ENCODE data around the gene BANK1. TPM values are rescaled to one million over a fixed set of nuclear protein-coding genes. Genes with fewer than 3 reads are reported as not detected.

Gene BANK1
- total RNA-seq, 1 donor from 2014 or later = 12.2 TPM

DNA sequence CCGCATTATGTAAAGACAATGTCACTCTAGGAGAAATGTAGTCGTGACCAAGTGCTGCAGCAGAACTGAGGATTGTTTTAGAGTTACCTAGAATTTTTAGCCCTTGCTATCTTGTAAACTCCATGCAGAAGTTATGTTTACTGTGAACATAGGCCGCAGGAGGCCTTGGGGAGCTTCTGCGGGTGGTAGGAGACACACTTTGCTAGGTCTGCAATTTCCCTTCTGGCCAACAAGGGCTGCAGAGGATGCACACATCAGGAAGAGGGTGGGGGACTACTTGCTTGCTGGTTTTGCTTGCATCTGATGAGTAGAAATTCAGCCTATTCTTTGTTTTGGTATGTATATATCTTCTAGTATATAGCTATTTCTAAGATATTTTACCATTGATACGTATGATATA, 23.1 kb downstream of the BANK1 start:
- ATAC-seq = no peak
- TF ChIP-seq, protein P1, sequence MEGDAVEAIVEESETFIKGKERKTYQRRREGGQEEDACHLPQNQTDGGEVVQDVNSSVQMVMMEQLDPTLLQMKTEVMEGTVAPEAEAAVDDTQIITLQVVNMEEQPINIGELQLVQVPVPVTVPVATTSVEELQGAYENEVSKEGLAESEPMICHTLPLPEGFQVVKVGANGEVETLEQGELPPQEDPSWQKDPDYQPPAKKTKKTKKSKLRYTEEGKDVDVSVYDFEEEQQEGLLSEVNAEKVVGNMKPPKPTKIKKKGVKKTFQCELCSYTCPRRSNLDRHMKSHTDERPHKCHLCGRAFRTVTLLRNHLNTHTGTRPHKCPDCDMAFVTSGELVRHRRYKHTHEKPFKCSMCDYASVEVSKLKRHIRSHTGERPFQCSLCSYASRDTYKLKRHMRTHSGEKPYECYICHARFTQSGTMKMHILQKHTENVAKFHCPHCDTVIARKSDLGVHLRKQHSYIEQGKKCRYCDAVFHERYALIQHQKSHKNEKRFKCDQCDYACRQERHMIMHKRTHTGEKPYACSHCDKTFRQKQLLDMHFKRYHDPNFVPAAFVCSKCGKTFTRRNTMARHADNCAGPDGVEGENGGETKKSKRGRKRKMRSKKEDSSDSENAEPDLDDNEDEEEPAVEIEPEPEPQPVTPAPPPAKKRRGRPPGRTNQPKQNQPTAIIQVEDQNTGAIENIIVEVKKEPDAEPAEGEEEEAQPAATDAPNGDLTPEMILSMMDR (IDR thresholded peaks at IDR 0.05) = no peak
- H3K36me3 ChIP-seq = no peaks in the 10 kb centered on the region

DNA sequence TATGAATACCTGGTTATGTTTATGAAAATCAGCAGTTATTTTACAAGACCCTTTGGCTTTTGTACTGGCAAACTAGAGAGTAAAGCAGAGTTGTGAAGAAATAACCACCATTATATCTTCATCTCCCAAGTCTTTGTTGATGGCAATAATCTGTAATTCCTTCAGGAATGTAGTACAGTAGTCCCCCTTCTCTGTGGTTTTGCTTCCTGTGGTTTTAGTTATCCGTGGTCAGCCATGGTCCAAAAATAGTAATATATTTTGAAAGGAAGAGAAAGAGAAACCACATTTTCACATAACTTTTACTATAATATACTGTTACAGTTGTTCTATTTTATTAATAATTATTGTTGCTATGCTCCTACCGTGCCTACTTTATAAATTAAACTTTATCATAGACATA, 27.8 kb downstream of the BANK1 start:
- no peaks in the 10 kb centered on the region for H3K27me3 ChIP-seq (ENCODE audit: low read depth)
- no peak overlapping the region for H3K4me3 ChIP-seq
- no peaks in the 10 kb centered on the region for H3K4me1 ChIP-seq
- ATAC-seq (no peak), DNase-seq (no peak)
- TF ChIP-seq, protein P1 (IDR thresholded peaks at IDR 0.05) = no peak
- no peaks in the 10 kb centered on the region for H3K9me3 ChIP-seq
- intact Hi-C loops (cut with DNase I) = no loop called here
- H3K36me3 ChIP-seq = no peaks in the 10 kb centered on the region
- no peak overlapping the region for H3K27ac ChIP-seq

More for the DNA sequence above, 23.1 kb downstream of the BANK1 start:
- Histone ChIP-seq H3K4me1 (no peaks in the 10 kb centered on the region), H3K4me3 (no peak overlapping the region), H3K27ac (no peak overlapping the region), H3K27me3 (ENCODE audit: low read depth) (no peaks in the 10 kb centered on the region), H3K9me3 (no peaks in the 10 kb centered on the region)
- intact Hi-C loops (cut with DNase I) = no loop called here
- DNase-seq = no peak

DNA sequence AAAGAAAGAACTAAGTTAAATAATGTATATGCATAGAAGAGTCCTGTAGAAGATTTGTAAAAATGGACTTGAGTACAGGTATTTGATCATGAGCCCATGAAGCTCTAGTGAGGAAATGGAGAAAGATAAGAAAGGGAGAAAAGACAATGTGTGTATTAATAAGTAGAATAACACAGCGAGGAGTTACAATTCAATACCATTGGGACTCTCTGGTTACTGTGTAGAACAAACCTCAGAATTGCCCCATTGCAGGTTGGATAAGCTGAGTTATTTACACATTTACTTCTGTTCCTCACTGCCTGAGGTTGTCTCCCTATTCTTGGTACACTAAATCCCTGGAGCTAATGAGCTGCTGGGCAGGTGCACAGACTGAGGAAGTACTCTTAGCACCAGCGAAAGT, 33.3 kb downstream of the BANK1 start:
- DNase-seq = no peak
- intact Hi-C loops (cut with DNase I) = no loop called here
- Histone ChIP-seq H3K36me3 (no peaks in the 10 kb centered on the region), H3K27me3 (ENCODE audit: low read depth) (no peaks in the 10 kb centered on the region), H3K27ac (no peak overlapping the region), H3K4me3 (no peak overlapping the region), H3K4me1 (no peaks in the 10 kb centered on the region), H3K9me3 (no peaks in the 10 kb centered on the region)
- TF ChIP-seq, protein P1 (IDR thresholded peaks at IDR 0.05) = no peak
- no peak for ATAC-seq

DNA sequence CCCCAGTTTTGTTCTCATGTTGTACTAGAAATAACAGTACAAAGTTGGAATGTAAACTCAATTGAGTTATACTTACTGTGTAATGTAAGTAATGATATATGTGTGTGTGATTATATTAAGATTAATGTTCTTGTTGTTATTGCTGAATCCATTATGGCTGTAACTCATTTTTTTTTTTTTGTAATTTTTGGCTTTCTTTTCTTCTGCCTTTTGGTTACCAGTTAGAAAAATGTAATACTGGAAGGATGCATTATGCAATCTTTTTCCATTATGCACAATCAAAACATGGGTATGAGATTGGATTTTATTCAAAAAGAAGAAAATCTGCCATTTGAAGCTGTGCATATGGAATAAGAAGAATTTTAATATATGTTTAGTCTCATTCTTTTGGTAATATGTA, 34.0 kb downstream of the BANK1 start:
- H3K4me1 ChIP-seq = no peaks in the 10 kb centered on the region
- DNase-seq (no peak), ATAC-seq (no peak)
- TF ChIP-seq, protein P1 (IDR thresholded peaks at IDR 0.05) = no peak
- H3K4me3 ChIP-seq = no peak overlapping the region
- intact Hi-C loops (cut with DNase I) = no loop called here
- H3K27ac ChIP-seq = no peak overlapping the region
- no peaks in the 10 kb centered on the region for H3K36me3 ChIP-seq
- H3K9me3 ChIP-seq = no peaks in the 10 kb centered on the region
- no peaks in the 10 kb centered on the region for H3K27me3 ChIP-seq (ENCODE audit: low read depth)

DNA sequence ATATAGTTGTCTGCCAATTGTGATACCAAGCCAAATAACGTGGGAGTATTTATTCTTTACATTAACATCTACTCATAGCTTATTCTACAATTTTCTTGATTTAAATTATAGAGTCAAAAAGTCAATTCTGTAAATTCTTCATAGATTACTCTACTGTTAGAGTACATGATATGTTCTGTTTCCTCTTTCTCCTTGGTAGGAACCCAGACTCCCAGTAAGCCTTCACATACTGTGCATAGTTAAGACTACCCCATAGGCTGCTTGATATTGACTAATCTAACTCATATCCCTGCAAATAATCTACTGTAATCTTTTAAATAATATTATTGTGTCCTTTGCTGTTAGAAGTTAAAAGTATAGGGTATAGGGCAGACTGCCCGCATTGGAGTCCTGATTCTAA, 35.4 kb downstream of the BANK1 start:
- H3K9me3 ChIP-seq = no peaks in the 10 kb centered on the region
- H3K4me1 ChIP-seq = no peaks in the 10 kb centered on the region
- H3K36me3 ChIP-seq = no peaks in the 10 kb centered on the region
- ATAC-seq (no peak), DNase-seq (no peak)
- TF ChIP-seq, protein P1 (IDR thresholded peaks at IDR 0.05) = no peak
- no peak overlapping the region for H3K4me3 ChIP-seq
- H3K27ac ChIP-seq = no peak overlapping the region
- H3K27me3 ChIP-seq (ENCODE audit: low read depth) = no peaks in the 10 kb centered on the region
- intact Hi-C loops (cut with DNase I) = no loop called here

DNA sequence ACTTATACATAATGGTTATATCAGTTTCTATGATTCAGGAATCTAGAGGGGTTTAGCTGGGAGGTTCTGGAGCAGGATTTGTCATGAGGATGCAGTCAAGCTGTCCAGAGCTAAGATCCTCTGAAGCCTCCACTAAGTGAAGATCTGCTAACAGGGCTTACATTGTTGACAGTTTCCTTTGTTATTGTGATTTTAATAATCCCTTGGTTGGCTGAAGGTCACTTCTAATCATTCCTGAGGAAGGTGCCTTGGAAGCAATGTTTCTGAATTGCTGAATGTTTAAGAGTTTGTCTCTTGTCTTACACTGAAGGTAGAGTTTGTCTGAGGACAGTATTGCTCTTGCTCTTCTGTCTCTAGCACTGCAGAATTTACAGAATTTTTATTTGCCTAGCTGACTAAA, 41.3 kb downstream of the BANK1 start:
- intact Hi-C loops (cut with DNase I) = no loop called here
- DNase-seq (no peak), ATAC-seq (no peak)
- Histone ChIP-seq H3K36me3 (no peaks in the 10 kb centered on the region), H3K9me3 (no peaks in the 10 kb centered on the region), H3K27me3 (ENCODE audit: low read depth) (no peaks in the 10 kb centered on the region), H3K4me3 (no peak overlapping the region), H3K27ac (no peak overlapping the region), H3K4me1 (peaks cover 10% of the 10 kb centered on the region)
- TF ChIP-seq, protein P1 (IDR thresholded peaks at IDR 0.05) = no peak
